Measurements from ENCODE around the gene CAMK2N2.

DNA sequence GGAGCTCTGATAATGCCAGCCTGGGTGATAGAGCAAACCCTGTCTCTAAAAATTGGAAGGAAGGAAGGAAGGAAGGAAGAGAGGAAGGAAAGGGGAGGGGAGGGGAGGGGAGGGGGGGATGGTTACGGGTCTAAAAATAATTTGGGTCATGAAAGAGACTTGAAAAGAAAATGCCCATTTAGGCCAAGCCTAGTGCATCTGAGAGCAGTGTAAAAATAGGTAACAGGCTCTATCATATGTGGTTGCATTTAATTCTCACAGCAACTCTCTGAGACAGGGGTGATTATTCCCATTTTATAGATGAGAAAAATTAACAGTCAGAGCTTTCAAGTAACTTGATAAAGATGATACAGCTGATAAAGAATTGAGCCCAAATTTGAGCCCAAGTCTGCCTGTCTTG, 10.9 kb upstream of the CAMK2N2 start:
- TF ChIP-seq, protein P1, sequence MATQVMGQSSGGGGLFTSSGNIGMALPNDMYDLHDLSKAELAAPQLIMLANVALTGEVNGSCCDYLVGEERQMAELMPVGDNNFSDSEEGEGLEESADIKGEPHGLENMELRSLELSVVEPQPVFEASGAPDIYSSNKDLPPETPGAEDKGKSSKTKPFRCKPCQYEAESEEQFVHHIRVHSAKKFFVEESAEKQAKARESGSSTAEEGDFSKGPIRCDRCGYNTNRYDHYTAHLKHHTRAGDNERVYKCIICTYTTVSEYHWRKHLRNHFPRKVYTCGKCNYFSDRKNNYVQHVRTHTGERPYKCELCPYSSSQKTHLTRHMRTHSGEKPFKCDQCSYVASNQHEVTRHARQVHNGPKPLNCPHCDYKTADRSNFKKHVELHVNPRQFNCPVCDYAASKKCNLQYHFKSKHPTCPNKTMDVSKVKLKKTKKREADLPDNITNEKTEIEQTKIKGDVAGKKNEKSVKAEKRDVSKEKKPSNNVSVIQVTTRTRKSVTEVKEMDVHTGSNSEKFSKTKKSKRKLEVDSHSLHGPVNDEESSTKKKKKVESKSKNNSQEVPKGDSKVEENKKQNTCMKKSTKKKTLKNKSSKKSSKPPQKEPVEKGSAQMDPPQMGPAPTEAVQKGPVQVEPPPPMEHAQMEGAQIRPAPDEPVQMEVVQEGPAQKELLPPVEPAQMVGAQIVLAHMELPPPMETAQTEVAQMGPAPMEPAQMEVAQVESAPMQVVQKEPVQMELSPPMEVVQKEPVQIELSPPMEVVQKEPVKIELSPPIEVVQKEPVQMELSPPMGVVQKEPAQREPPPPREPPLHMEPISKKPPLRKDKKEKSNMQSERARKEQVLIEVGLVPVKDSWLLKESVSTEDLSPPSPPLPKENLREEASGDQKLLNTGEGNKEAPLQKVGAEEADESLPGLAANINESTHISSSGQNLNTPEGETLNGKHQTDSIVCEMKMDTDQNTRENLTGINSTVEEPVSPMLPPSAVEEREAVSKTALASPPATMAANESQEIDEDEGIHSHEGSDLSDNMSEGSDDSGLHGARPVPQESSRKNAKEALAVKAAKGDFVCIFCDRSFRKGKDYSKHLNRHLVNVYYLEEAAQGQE (IDR thresholded peaks at IDR 0.05; ENCODE audit: insufficient read depth in 1 of 2, low read depth in 2 of 2, low read length in 2 of 2) = no peak
- TF ChIP-seq SIN3A (IDR thresholded peaks at IDR 0.05; ENCODE audit: borderline replicate concordance, insufficient read depth, low read length) (no peak), POLR2AphosphoS5 (IDR thresholded peaks at IDR 0.05; ENCODE audit: low read depth, low read length) (no peak), TAF1 (IDR thresholded peaks at IDR 0.05; ENCODE audit: borderline replicate concordance, insufficient read depth, low read length) (no peak), FOXP2 (optimal IDR thresholded peaks at IDR 0.05; ENCODE audit: borderline replicate concordance, extremely low read depth, extremely low read length, insufficient read depth) (no peak)

Data from PFSK-1 (cell line).